Measurements from ENCODE around the gene CACNA2D2. TPM values are rescaled to one million over a fixed set of nuclear protein-coding genes. Genes with fewer than 3 reads are reported as not detected.

The CACNA2D2 gene
- total and polyA plus RNA-seq, 5 donors: 8.7 to 56.1 (median 40.0) TPM

GRCh38 chr3:50352781-50353180, 150.7 kb downstream of the CACNA2D2 start:
- H3K27me3 ChIP-seq (ENCODE audit: control insufficient read depth, insufficient read depth): no peaks in the 10 kb centered on the region
- no peak for ATAC-seq
- H3K4me1 ChIP-seq (ENCODE audit: control insufficient read depth, insufficient read depth, low read length): peaks cover 25% of the 10 kb centered on the region
- H3K27ac ChIP-seq (ENCODE audit: low read length): no peak overlapping the region
- intact Hi-C loops (cut with DNase I): loop anchor here in 1 of 4 donors (5.0 kb wide), 1 partner anchor 190 kb away; no protein-coding TSS in a partner anchor
- no peak overlapping the region for H3K4me3 ChIP-seq (ENCODE audit: low read length)
- H3K9me3 ChIP-seq (ENCODE audit: control insufficient read depth, low read length): no peaks in the 10 kb centered on the region
- WGBS: 36% methylated on average over 2 of the region's 2 CpGs
- DNase-seq: no peak

GRCh38 chr3:50351323-50351697, 152.1 kb downstream of the CACNA2D2 start:
- Histone ChIP-seq H3K27me3 (ENCODE audit: control insufficient read depth, insufficient read depth) (no peaks in the 10 kb centered on the region), H3K4me3 (ENCODE audit: low read length) (peak overlapping the region; percentile 65), H3K27ac (ENCODE audit: low read length) (peak overlapping the region; percentile 8), H3K9me3 (ENCODE audit: control insufficient read depth, low read length) (no peaks in the 10 kb centered on the region), H3K4me1 (ENCODE audit: control insufficient read depth, insufficient read depth, low read length) (peaks cover 18% of the 10 kb centered on the region)
- intact Hi-C loops (cut with DNase I): loop anchor here in 1 of 4 donors (5.0 kb wide), 1 partner anchor 191 kb away; no protein-coding TSS in a partner anchor
- DNase-seq (no peak), ATAC-seq (no peak)
- 54% methylated on average over 11 of the region's 11 CpGs for WGBS

- Histone ChIP-seq H3K4me1 (ENCODE audit: control insufficient read depth, insufficient read depth, low read length) (peaks cover 12% of the 10 kb centered on the region), H3K4me3 (ENCODE audit: low read length) (peak within 1 kb of the TSS; percentile 65), H3K9me3 (ENCODE audit: control insufficient read depth, low read length) (no peaks in the 10 kb centered on the region), H3K27ac (ENCODE audit: low read length) (peak within 1 kb of the TSS; percentile 94), H3K27me3 (ENCODE audit: control insufficient read depth, insufficient read depth) (no peaks in the 10 kb centered on the region)
- intact Hi-C loops (cut with DNase I): loop anchor here in 1 of 4 donors (5.0 kb wide), 1 partner anchor 192 kb away; no protein-coding TSS in a partner anchor
- DNase-seq (peak; percentile 98 to 99 (median 99)), ATAC-seq (peak; percentile 94)
- under 1% methylated on average over 64 of the region's 64 CpGs for WGBS
These were observed 152.7 kb downstream of the CACNA2D2 start, which contains the start of the genes CYB561D2 and NPRL2 for GRCh38 chr3:50350527-50351322. CYB561D2 (plus strand) TSS chr3:50350862; CDS start chr3:50351434, 572 bp downstream. NPRL2 (minus strand) TSS chr3:50350775; CDS start chr3:50350652, 123 bp downstream.

GRCh38 chr3:50350213-50350526, 153.3 kb downstream of the CACNA2D2 start:
- DNase-seq (no peak), ATAC-seq (no peak)
- 6% methylated on average over 7 of the region's 7 CpGs for WGBS
- Histone ChIP-seq H3K27ac (ENCODE audit: low read length) (peak overlapping the region; percentile 94), H3K4me1 (ENCODE audit: control insufficient read depth, insufficient read depth, low read length) (peaks cover 7% of the 10 kb centered on the region), H3K4me3 (ENCODE audit: low read length) (peak overlapping the region; percentile 65), H3K27me3 (ENCODE audit: control insufficient read depth, insufficient read depth) (no peaks in the 10 kb centered on the region), H3K9me3 (ENCODE audit: control insufficient read depth, low read length) (no peaks in the 10 kb centered on the region)
- intact Hi-C loops (cut with DNase I): loop anchor here in 1 of 4 donors (5.0 kb wide), 1 partner anchor 192 kb away; no protein-coding TSS in a partner anchor

- ATAC-seq: no peak
- Histone ChIP-seq H3K4me1 (ENCODE audit: control insufficient read depth, insufficient read depth, low read length) (peaks cover 7% of the 10 kb centered on the region), H3K4me3 (ENCODE audit: low read length) (no peak overlapping the region)
These were observed 156.1 kb downstream of the CACNA2D2 start for GRCh38 chr3:50347187-50347813.

GRCh38 chr3:50345586-50346234, 157.7 kb downstream of the CACNA2D2 start, which contains the start of gene ZMYND10:
ZMYND10 (minus strand) TSS chr3:50345732; CDS start chr3:50345579, 153 bp downstream.
- no peaks in the 10 kb centered on the region for H3K9me3 ChIP-seq (ENCODE audit: control insufficient read depth, low read length)
- no peaks in the 10 kb centered on the region for H3K27me3 ChIP-seq (ENCODE audit: control insufficient read depth, insufficient read depth)
- H3K4me1 ChIP-seq (ENCODE audit: control insufficient read depth, insufficient read depth, low read length): peaks cover 4% of the 10 kb centered on the region
- ATAC-seq (peak; percentile 41 to 43), DNase-seq (peak; percentile 85 to 94 (median 92))
- peak within 1 kb of the TSS; percentile 18 for H3K4me3 ChIP-seq (ENCODE audit: low read length)
- 9% methylated on average over 45 of the region's 45 CpGs for WGBS
- intact Hi-C loops (cut with DNase I): loop anchor here in 2 of 4 donors (2.0 to 5.0 kb wide), 2 partner anchors 197 to 203 kb away; no protein-coding TSS in a partner anchor
- no peak within 1 kb of the TSS for H3K27ac ChIP-seq (ENCODE audit: low read length)

More at GRCh38 chr3:50347187-50347813, 156.1 kb downstream of the CACNA2D2 start:
- Histone ChIP-seq H3K27ac (ENCODE audit: low read length) (no peak overlapping the region), H3K27me3 (ENCODE audit: control insufficient read depth, insufficient read depth) (no peaks in the 10 kb centered on the region), H3K9me3 (ENCODE audit: control insufficient read depth, low read length) (no peaks in the 10 kb centered on the region)
- peak; percentile 76 to 86 (median 84) for DNase-seq
- intact Hi-C loops (cut with DNase I): loop anchor here in 2 of 4 donors (2.0 to 5.0 kb wide), 2 partner anchors 195 to 202 kb away; no protein-coding TSS in a partner anchor
- WGBS: 27% methylated on average over 14 of the region's 14 CpGs

- H3K9me3 ChIP-seq (ENCODE audit: control insufficient read depth, low read length): no peaks in the 10 kb centered on the region
- 66% methylated on average over 8 of the region's 8 CpGs for WGBS
- ATAC-seq: no peak
- peak in 1 of 3 donors; percentile 50 for DNase-seq
- intact Hi-C loops (cut with DNase I): loop anchor here in 1 of 4 donors (5.0 kb wide), 1 partner anchor 197 kb away; no protein-coding TSS in a partner anchor
- no peak overlapping the region for H3K27ac ChIP-seq (ENCODE audit: low read length)
- peak overlapping the region; percentile 18 for H3K4me3 ChIP-seq (ENCODE audit: low read length)
- peaks cover 4% of the 10 kb centered on the region for H3K4me1 ChIP-seq (ENCODE audit: control insufficient read depth, insufficient read depth, low read length)
- H3K27me3 ChIP-seq (ENCODE audit: control insufficient read depth, insufficient read depth): no peaks in the 10 kb centered on the region
These were observed 158.4 kb downstream of the CACNA2D2 start for GRCh38 chr3:50345008-50345407.

- Histone ChIP-seq H3K27me3 (ENCODE audit: control insufficient read depth, insufficient read depth) (no peaks in the 10 kb centered on the region), H3K4me3 (ENCODE audit: low read length) (no peak overlapping the region), H3K4me1 (ENCODE audit: control insufficient read depth, insufficient read depth, low read length) (no peaks in the 10 kb centered on the region), H3K27ac (ENCODE audit: low read length) (no peak overlapping the region), H3K9me3 (ENCODE audit: control insufficient read depth, low read length) (no peaks in the 10 kb centered on the region)
- 84% methylated on average over 13 of the region's 13 CpGs for WGBS
- ATAC-seq: no peak
- peak in 2 of 3 donors; percentile 40 to 54 for DNase-seq
- intact Hi-C loops (cut with DNase I): no loop called here
These were observed 160.4 kb downstream of the CACNA2D2 start for GRCh38 chr3:50342813-50343633.

GRCh38 chr3:50341996-50342650, 161.3 kb downstream of the CACNA2D2 start:
- H3K27ac ChIP-seq (ENCODE audit: low read length): no peak overlapping the region
- ATAC-seq: no peak
- H3K4me3 ChIP-seq (ENCODE audit: low read length): no peak overlapping the region
- 91% methylated on average over 13 of the region's 13 CpGs for WGBS
- H3K9me3 ChIP-seq (ENCODE audit: control insufficient read depth, low read length): no peaks in the 10 kb centered on the region
- DNase-seq: peak in 2 of 3 donors; percentile 37 to 62
- H3K27me3 ChIP-seq (ENCODE audit: control insufficient read depth, insufficient read depth): no peaks in the 10 kb centered on the region
- intact Hi-C loops (cut with DNase I): no loop called here
- H3K4me1 ChIP-seq (ENCODE audit: control insufficient read depth, insufficient read depth, low read length): no peaks in the 10 kb centered on the region
